Middle frontal gyrus (tissue), 1 donor: ENCODE measurements around the gene BPI.
"Not testable (repeated sequence)": the region's sequence is repeated elsewhere in the genome, so short reads cannot be mapped to it uniquely, and the experiment has no call there.

Experiments
- DNase-seq: peaks from one replicate; pipeline ENCODE4 v3.0.0-alpha.2; 2015; ENCODE audit warnings: low spot score; ENCODE audit errors: extremely low spot score

Gene BPI

GRCh38 chr20:38277691-38278090 is 26.3 kb upstream of the BPI start:
- DNase-seq = no peak

- no peak for DNase-seq
Observed at GRCh38 chr20:38278131-38278530, 25.8 kb upstream of the BPI start.

- DNase-seq = no peak
Observed at GRCh38 chr20:38278763-38279162, 25.2 kb upstream of the BPI start.

- DNase-seq = not testable (repeated sequence)
Observed at GRCh38 chr20:38281176-38281915, 22.6 kb upstream of the BPI start.

GRCh38 chr20:38283236-38283635 is 20.7 kb upstream of the BPI start:
- no peak for DNase-seq

- not testable (repeated sequence) for DNase-seq
Observed at GRCh38 chr20:38284066-38284650, 19.8 kb upstream of the BPI start.

GRCh38 chr20:38284893-38285444 is 19.0 kb upstream of the BPI start:
- DNase-seq = no peak

GRCh38 chr20:38286586-38287531 is 17.1 kb upstream of the BPI start:
- peak; percentile 69 for DNase-seq

- no peak for DNase-seq
Observed at GRCh38 chr20:38290829-38291814, 12.8 kb upstream of the BPI start.

GRCh38 chr20:38291966-38292365 is 12.0 kb upstream of the BPI start:
- DNase-seq = no peak

GRCh38 chr20:38293491-38294065 is 10.4 kb upstream of the BPI start:
- DNase-seq = no peak

GRCh38 chr20:38294076-38294591 is 9.8 kb upstream of the BPI start:
- DNase-seq = no peak

- no peak for DNase-seq
Observed at GRCh38 chr20:38295811-38296210, 8.1 kb upstream of the BPI start.

- no peak for DNase-seq
Observed at GRCh38 chr20:38296433-38296832, 7.5 kb upstream of the BPI start.

- DNase-seq = no peak
Observed at GRCh38 chr20:38297916-38298674, 5.9 kb upstream of the BPI start.

GRCh38 chr20:38298768-38299288 is 5.1 kb upstream of the BPI start:
- no peak for DNase-seq

GRCh38 chr20:38299963-38300362 is 4.0 kb upstream of the BPI start:
- no peak for DNase-seq

GRCh38 chr20:38300438-38300837 is 3.5 kb upstream of the BPI start:
- no peak for DNase-seq

GRCh38 chr20:38301309-38301708 is 2.6 kb upstream of the BPI start:
- DNase-seq = no peak
